HPDE6-E6E7 (cell line): ENCODE results near the gene FBXW8.

Experiments used
- DNase-seq: peaks from one replicate; pipeline ENCODE4 v3.0.0; 2011; ENCODE audit warnings: missing footprints; ENCODE audit errors: extremely low spot score

Gene FBXW8, protein sequence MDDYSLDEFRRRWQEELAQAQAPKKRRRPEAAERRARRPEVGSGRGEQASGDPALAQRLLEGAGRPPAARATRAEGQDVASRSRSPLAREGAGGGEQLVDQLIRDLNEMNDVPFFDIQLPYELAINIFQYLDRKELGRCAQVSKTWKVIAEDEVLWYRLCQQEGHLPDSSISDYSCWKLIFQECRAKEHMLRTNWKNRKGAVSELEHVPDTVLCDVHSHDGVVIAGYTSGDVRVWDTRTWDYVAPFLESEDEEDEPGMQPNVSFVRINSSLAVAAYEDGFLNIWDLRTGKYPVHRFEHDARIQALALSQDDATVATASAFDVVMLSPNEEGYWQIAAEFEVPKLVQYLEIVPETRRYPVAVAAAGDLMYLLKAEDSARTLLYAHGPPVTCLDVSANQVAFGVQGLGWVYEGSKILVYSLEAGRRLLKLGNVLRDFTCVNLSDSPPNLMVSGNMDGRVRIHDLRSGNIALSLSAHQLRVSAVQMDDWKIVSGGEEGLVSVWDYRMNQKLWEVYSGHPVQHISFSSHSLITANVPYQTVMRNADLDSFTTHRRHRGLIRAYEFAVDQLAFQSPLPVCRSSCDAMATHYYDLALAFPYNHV

DNA sequence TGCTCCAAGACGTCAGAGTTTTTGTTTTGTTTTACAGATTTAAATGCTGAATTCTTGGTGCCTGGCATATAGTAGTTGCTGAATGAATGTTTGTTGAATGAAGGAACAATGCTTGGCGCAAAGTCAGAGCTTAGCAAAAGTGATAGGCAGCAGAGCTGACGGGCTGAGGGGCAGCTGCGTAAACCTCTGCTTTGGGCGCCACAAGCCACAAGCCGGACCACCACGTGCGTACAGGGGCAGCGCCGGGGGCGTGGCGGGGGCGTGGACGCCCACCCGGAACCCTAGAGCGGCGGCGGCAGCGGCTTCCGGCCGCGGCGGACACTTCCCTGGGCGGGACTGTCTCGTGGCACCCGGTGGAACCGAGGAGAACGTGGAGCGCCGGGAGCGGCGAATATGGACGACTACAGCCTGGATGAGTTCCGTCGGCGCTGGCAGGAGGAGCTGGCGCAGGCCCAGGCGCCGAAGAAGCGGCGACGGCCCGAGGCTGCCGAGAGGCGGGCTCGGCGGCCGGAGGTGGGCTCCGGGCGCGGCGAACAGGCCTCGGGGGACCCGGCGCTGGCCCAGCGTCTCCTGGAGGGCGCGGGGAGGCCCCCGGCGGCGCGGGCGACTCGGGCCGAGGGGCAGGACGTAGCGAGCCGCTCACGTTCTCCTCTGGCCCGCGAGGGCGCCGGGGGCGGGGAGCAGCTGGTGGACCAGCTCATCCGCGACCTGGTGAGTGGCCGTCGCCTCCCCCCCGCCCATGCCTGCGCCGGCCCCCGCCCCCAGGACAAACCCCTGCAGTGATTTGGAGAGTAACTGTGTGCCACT lies at the start of gene FBXW8:
Gene FBXW8, plus strand, starts transcription at position 306 of the 807 bp plus-strand sequence. Its CDS starts 88 bp downstream, at position 394.
- DNase-seq = peak; percentile 49

DNA sequence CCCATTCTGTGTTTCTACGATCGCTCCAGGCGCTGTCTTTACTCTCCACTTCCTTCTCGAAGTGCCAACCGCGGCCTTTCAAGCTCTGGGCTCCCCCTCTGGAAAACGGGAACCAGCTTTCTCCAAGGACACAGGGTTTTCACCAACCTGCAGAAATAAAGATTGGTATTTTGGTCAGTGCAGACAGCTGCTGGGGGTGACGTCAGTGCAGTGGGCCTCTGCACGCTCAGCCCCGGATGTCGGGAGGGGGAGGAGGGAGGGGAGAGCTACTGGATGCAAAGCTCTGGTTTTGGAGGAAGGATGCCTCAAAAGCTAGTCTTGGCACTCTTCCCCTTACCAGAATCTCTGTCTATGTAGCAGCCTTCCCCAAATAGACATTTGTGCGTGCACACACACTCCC lies 49.4 kb upstream of the FBXW8 start:
- no peak for DNase-seq

DNA sequence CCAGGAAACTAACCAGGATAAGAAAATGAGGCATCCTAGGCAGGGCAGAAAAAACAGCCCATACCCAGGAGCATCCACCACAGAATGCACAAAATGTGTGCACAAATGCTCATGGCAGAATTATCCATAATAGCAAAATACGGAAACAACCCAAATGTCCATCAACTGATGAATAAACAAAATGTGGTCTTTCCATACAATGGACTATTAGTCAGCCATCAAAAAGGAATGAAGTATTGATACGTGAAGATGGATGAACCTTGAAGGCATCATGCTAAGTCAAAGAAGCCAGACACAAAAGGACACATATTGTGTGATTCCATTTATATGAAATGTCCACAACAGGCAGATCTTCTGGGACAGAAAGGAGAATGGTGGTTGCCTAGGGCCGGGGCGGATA lies 48.6 kb upstream of the FBXW8 start:
- DNase-seq = no peak

DNA sequence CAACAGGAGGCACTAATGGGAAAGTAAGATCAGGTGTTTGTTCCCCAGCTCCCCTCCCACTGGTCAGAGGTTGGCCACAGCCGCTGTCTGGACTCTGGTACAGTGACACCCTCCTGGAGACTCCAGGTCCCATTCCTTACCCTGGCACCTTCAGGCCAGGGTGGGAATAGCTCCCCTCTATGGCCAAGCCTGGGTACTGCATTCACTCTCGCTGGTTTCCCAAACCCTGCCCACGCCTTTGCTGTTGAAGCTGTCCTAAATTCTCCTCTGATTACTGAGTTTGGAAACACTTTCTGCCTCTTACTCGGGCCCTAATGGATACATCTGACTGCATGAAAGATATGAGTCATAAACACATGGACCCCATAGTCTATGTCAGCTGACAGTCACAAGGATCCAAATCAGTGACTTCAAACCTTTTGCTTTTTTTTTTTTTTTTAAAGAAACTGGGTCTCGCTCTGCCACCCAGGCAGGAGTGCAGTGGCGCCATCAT lies 47.4 kb upstream of the FBXW8 start:
- no peak for DNase-seq

DNA sequence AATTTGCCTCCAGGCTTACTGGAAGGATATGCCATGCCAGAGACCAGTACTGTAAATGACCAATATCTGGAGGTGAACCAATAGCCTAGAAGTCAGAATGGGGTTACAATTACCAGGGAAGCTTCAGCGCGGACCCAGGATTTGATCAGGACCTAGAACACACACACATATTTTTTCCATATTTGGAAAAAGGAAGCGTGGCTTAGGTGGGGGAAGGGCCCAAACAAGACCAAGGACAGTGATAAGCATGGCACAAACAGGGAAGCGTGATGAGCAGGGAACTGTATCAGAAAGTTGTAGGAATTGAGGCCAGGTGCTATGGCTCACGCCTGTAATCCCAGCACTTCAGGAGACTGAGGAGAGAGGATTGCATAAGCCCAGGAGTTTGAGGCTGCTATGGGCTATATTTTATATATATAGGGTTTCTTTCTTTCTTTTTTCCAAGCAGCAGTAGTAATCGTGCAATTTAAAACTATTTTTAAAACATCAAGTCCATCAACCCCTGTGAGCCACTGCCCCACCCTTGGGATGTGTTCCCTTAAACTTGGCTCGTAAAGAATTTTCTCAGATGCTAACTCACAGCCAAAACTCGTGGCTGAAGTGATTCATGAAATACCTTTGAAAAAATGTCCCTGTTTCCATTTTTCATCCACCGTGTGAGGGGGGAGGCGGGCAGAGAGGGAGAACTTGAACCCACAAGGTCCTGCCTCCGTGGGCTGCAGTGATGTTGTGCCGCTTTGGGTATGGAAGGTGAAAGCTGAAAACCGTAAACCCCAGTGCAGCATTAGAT lies 46.2 kb upstream of the FBXW8 start:
- DNase-seq = no peak

DNA sequence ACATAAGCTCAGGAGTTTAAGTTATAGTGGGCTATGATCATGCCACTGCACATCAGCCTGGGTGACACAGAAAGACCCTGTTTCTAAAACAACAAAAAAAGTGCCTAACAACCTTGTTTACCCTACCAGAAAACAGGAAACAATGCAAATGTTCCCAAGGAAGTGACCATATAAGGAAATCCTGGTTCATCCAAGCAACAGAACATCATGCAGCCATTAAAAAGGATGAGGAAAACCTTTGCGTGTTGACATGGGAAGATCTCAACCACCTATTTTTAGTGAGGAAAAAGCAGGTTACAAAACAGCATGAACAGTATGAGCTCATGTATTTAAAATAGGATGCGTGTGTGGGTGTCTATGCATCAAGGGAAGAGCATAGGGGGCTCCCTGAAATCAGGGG lies 43.2 kb upstream of the FBXW8 start:
- DNase-seq = no peak

DNA sequence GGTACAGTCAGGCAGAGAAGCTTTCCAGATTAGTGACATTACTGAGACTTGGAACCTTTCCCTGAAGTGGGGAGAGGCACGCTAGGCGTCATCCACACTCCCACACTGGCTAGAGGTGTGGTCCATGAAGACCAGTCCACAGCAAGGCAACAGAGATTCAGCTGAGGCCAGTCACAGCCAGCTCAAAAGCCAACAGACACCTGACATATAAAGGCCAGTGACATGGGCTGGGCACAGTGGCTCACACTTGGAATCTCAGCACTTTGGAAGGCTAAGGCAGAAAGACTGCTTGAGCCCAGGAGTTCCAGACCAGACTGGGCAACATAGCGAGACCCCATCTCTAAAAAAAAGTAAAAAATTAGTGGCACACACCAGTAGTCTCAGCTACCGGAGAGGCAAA lies 40.4 kb upstream of the FBXW8 start:
- no peak for DNase-seq

DNA sequence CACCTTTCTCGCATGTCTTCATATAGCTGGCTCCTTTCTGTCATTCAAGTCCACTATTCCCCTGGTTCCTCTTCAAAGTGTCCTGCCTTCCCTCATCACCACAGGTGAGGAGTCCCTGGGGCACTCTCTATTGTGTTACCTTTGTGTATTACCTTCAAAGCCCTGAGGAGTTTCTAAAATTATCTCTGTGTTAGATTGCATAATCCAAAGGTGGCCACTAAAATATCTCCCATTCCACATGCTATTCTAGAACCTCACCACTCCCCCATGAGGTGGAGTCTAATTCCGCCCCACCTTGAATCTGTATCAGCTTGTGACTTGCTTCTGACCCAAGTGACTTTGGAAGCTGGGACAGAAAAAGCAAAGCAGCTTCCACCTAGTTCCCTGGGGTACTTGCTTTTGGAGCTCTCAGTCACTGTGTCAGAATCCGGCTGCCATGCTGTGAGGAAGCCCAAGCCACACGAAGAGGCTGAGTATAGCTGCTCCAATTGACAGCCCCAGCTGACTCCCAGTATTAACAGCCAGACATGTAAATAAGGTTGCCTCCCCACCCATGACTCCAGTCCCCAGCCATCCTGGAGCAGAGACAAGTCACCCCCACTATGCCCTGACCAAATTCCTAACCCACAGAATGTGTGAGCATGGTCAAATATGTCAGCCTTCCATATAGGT lies 36.3 kb upstream of the FBXW8 start:
- DNase-seq = no peak

DNA sequence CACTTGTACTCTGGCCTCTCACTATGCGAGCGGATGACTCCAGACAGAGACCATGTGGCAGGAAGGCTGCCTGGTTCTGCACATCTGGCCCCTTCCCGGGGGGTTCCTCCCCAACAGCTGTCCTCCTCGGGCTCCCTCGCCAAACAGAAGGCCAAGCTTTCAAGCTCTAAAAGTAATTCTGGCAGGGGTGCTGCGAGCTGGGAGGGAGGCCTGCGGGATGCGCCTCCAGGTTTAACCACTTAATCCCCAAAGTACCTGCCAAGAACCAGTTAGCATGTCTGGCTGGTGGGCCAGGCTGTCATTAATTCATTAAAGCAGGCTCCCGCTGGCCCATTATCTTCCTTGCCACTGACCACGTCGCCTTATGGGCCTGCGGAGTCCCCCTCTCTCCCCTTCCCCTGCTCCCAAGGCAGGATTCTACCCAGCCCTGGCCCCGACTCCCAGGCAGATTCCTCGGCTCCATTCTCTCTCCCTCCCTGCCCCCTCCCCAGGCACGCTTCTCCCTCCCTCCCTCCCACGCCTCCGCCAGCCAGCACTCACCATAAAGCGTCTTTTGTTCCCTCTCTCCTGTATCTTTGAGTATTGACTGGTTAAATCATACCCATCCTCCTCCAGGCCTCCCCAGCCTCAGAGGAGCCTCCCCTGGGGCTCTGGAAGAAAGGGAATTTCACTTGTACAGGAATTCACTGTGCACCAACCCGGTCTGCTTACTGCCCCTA lies 34.4 kb upstream of the FBXW8 start:
- DNase-seq = no peak

DNA sequence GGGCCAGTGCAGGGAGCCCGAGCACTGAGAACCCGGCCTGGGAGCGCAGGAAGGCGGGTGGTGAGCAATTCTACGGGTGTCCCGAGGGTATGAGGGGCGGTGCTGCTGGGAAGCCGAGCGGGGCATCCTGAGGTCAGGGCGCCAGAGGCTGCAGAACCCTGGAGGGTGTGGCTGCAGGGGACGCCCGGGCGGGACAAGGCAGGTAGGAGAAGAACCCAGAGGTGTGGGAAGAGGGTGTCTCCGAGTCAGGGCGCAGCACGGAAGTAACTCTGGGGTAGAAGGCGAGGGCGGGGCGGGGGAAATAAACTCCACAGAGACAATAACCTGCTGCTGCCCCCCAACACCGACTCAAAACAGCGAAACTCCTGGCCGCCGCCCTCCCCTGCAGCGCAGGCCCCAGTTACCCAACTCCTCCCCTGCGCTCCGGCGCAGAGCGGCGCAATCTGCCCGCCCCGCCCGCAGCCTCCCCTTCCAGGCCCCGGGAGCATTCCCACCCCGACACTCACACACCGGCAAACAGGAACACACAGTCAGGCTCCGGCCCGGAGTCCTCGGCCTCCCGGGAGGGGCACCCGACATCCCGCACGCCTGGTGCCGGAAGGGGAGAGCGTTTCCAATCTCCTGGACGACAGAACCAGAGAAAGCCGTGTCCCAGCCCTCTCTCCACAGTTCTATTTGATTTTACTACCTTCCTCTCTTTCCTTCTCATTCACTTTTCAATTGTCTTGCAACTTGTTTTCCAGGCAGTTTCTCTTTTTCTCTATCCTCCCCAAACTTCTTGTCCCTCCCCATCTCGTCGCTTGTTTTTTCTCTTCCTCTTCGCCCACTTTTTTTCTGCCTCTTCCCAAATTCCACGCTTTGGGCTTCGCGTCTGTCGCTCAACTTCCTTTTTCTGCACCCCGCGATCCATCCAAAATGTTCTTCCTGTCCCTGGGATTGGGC lies 31.9 kb upstream of the FBXW8 start:
- peak; percentile 41 for DNase-seq

DNA sequence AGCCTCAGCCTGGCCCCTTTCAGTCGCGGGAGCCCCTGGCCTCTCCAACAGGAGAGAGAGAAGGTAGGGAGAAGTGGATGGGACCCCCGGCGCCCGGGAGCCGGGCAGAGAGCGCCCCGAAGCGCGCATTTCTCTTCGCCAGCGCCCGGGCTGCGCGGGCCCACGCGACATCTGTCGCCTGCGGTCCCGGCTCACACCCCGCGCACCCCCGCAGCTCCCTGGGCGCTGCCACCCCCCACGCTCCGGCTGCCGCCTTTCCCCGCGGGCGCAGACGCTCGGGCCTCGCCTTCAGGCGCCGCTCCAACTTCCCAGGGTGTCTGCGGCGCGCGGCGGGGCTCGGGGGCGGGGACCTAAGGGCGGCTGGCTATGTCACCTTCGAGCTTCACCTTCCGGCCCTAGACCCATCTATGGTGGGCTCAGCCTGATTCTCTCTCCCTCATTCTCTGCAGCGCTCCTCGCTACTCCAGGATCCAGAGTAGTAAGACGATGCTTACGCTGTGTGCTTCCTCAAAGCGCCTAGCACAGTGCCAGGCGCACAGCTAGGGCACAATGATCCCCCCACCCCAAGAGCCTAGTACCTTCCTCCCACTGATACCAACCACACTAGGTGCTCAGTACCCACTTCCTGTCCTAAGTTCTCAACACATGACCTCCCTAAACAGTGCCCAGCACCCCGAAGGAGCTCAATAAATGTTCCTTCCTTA lies 31.1 kb upstream of the FBXW8 start:
- DNase-seq = no peak

DNA sequence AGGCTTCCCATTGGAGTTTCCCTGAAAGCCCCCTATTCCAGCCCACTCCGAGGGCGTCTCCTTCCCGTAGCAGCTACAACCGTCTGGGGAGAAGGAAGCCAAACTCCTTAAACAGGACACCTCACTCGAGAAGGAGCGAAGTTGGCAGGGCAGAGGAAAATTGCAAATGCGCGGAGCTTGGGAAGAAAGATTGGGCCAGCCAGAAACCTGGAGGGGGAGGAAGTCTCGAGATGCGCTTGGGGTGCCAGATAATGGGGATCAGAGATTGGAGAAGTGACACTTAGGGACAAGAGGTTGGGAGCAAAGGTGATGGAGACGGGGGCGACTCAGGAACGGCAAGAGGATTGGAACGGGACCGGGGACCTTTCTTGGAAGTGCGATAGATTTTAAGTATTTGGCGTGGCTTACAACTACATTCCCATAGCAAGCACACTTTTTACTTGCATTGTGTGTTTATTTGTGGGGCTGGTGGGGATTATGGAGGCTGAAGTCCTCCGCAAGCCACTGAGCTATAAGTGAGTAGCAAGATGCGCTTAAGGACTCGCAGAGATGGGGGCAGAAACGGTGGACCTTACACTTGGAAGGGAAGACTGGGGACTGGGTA lies 30.4 kb upstream of the FBXW8 start:
- DNase-seq = no peak

DNA sequence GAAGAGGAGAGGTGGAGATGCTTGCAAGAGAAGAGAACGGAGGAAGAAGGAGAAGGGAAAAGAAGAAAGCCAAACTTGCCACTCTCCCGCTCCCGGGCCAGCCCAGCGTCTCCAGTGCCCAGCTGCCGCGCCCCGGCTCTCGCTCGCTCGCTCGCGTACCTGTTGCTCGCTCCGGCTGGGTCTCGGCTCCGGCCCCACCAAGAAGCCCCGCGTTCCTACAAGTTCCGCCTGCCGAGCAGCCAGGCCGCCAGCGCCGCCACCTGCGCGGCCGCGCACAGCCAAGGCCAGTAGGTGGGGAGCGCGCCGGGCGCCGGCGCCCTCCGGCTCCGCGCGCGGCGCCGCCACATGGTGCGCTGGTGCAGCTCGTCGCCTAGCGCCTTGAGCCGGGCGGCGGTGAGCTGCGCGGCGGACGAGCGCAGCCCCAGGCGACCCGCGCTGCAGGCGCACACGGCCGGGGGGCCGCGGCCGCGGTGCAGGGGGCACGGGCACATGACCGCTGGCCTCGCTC lies 29.9 kb upstream of the FBXW8 start:
- no peak for DNase-seq

DNA sequence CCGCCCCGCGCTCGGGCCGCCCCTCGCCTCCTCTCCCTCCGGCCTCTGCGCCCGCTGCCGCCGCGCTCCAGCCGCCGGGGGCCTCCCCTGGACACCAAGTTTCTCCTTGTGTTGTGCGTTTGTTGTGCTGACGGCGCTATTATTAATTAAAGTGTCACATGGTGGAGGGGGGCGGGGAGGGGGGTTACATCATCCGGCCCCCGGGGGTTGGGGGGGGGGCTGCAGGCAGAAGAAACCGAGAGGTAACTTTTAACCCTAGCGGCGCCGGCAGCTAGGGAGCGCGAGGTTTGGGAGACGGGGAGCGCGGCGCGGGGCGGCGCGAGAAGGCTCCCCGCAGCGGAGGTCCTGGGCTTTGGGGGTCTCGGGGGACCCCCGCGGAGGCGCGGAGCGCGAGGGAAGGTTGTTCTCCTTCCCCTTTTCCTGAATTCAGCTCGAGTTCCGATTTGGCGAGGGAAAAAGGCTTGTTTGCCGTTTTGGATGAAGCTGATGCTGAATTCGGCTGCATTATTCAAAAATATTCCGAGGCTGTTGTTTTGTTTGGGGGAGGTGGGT lies 29.3 kb upstream of the FBXW8 start, which contains the start of gene HRK:
Gene HRK, minus strand, starts transcription at position 117 of the 552 bp plus-strand sequence. CDS start 134 bp downstream, outside the sequence.
- DNase-seq = no peak

DNA sequence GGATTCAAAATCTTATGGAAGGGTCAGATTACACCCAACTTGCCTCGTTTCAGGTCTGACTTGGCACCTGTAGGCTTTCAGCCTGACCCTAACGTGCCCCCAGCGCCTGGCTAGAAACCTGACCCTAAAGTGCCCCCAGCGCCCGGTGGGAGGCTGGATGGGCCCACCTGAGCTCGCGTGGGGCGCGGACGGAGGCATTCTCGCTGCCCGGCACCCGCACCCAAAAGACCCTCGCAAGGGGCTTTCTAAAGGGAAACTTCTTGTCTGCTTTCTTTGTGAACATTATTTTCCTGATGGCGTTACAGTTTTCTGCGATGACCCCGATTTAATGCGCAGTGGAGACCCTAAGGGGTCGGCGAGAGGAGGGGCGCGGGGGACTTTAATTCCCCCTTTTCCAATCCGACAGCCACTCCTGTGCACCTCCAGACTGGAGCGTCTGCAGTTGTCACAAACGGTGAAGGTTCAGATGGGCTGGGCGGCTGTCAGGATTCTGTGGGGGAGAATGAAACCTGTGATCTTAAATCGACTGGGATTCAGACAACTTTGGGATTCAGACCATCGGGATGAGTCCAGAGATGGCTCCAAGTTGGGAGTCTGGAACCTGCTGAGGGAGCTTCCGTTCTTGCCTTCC lies 28.8 kb upstream of the FBXW8 start:
- DNase-seq = no peak

DNA sequence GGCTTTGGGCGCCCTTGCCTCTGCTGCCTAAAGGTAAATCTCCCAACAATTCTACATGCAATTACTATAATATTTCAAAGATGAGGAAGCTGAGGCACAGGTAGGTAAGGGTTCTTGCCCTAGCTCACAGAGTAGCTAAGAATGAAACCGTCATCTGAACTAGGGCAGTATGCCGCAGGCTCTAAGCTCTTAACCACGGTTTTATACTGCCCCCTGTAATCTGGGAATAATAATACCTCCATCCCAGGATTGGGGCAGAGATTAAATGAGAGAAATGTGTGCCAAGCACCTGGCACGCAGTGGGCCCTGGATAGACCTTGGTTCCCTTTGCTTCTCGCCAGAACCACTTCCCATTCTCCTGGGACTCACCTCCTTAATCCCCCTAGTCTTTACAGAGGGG lies 28.0 kb upstream of the FBXW8 start:
- DNase-seq = no peak

DNA sequence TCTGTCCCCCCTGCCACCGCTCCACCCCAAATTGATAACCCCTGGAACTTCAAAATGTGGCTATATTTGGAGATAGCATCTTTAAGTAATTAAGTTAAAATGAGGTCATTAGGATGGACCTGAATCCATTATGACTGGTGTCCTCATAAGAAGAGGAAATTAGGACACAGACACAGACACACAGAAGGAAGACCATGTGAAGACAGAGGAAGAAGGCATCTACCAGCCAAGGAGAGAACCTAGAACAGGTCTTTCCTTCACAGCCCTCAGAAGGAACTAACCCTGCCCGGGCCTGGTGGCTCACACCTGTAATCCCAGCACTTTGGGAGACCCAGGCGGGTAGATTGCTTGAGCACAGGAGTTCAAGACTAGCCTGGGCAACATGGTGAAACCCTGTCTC lies 25.9 kb upstream of the FBXW8 start:
- DNase-seq = no peak
